ENCODE data around the gene C2CD4A. TPM values are rescaled to one million over a fixed set of nuclear protein-coding genes. Genes with fewer than 3 reads are reported as not detected.
A peak's percentile ranks its signal among the peaks of the same experiment; 100 is the strongest.

C2CD4A gene
- total and polyA plus RNA-seq, 2 donors from 2014 or later: 0.17 to 5.3 TPM

DNA sequence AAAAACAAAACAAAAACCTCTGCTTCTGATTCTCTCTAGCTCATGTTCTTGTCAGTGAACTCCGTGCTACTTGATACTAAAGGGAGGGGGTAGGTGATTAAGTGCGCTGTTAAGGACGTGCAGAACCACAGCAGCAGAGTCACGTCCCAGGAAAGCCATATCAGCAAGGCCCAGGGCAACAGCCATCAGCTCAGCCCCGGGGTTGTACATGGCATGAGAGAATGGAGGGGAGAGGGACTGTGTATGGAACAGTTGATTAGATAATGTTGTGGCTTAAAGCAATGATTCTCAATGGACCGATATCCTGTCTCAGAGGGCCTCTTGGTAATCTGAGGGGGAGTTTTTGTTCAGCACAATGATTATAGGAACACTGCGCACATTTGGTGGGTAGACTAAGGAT, 27.6 kb downstream of the C2CD4A start:
- intact Hi-C loops (cut with DNase I): loop anchor here (5.0 kb wide), 1 partner anchor 58 kb away; no protein-coding TSS in a partner anchor
- Histone ChIP-seq H3K27me3 (ENCODE audit: control insufficient read depth, insufficient read depth, low read length) (no peaks in the 10 kb centered on the region), H3K9me3 (ENCODE audit: control insufficient read depth in 2 of 3, insufficient read depth in 1 of 3, low read length in 3 of 3) (no peaks in the 10 kb centered on the region), H3K9ac (ENCODE audit: low read length in 3 of 3) (no peak overlapping the region), H3K4me3 (ENCODE audit: low read length in 3 of 3) (no peak overlapping the region), H3K27ac (ENCODE audit: low read depth in 2 of 2, low read length in 2 of 2) (no peak overlapping the region), H3K36me3 (ENCODE audit: control insufficient read depth in 2 of 3, insufficient read depth in 3 of 3, low read length in 3 of 3) (no peaks in the 10 kb centered on the region), H3K4me1 (ENCODE audit: control insufficient read depth in 2 of 3, insufficient read depth in 2 of 3, low read depth in 1 of 3, low read length in 3 of 3) (no peaks in the 10 kb centered on the region)
- TF ChIP-seq, protein P1, sequence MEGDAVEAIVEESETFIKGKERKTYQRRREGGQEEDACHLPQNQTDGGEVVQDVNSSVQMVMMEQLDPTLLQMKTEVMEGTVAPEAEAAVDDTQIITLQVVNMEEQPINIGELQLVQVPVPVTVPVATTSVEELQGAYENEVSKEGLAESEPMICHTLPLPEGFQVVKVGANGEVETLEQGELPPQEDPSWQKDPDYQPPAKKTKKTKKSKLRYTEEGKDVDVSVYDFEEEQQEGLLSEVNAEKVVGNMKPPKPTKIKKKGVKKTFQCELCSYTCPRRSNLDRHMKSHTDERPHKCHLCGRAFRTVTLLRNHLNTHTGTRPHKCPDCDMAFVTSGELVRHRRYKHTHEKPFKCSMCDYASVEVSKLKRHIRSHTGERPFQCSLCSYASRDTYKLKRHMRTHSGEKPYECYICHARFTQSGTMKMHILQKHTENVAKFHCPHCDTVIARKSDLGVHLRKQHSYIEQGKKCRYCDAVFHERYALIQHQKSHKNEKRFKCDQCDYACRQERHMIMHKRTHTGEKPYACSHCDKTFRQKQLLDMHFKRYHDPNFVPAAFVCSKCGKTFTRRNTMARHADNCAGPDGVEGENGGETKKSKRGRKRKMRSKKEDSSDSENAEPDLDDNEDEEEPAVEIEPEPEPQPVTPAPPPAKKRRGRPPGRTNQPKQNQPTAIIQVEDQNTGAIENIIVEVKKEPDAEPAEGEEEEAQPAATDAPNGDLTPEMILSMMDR (IDR thresholded peaks at IDR 0.05; ENCODE audit: borderline replicate concordance, extremely low read depth, insufficient read depth): no peak
- DNase-seq (peak in 3 of 5 donors; percentile 39 to 55 (median 40)), FAIRE-seq (no peak)

DNA sequence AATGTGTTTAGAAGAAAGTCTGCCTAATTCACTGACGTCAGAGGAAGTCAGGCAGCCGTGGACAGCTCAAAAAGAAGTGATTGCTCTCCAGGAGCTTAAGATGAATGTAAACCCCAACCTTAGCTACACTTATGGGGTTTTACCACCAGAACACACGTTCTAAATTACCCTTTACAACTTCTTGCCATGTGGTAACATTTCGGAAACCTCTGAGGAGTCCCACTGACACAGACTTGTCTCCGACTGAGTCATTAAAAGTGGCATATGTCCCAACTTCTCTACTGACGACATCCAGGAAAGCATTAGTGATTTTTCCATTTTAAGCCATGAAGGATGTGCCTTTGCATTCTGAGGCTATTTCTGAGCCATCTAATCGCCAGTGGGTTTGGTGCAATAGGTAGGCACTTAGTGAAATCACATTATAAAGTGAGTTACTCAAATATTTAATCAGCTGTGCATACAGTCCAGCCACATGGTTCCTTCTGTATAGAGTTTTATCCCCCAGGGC, 32.4 kb downstream of the C2CD4A start:
- Histone ChIP-seq H3K9ac (ENCODE audit: low read length in 3 of 3) (no peak overlapping the region), H3K9me3 (ENCODE audit: control insufficient read depth in 2 of 3, insufficient read depth in 1 of 3, low read length in 3 of 3) (no peaks in the 10 kb centered on the region), H3K27ac (ENCODE audit: low read depth in 2 of 2, low read length in 2 of 2) (no peak overlapping the region), H3K4me3 (ENCODE audit: low read length in 3 of 3) (no peak overlapping the region), H3K27me3 (ENCODE audit: control insufficient read depth, insufficient read depth, low read length) (no peaks in the 10 kb centered on the region), H3K4me1 (ENCODE audit: control insufficient read depth in 2 of 3, insufficient read depth in 2 of 3, low read depth in 1 of 3, low read length in 3 of 3) (no peaks in the 10 kb centered on the region), H3K36me3 (ENCODE audit: control insufficient read depth in 2 of 3, insufficient read depth in 3 of 3, low read length in 3 of 3) (no peaks in the 10 kb centered on the region)
- TF ChIP-seq, protein P1 (IDR thresholded peaks at IDR 0.05; ENCODE audit: borderline replicate concordance, extremely low read depth, insufficient read depth): no peak
- intact Hi-C loops (cut with DNase I): no loop called here
- FAIRE-seq: no peak
- DNase-seq: no peak

DNA sequence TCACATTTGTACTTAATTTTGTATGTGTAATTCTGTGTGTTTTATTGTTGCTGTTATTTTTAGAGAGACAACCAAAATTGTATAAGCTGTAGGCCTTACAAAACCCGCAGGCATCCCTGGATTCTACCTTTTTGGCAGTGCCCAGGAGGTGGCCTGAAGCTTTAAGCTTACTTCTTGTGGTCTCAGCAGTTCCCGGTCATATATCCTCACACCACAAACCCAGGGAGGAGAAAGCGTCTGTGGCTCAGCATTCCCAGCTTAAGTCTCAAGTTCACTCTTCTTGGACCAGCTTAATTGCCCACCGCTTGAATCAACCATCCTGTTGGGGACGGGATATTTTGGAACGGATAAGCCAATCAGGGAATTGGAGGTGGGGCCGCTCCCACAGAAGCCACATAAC, 36.7 kb downstream of the C2CD4A start:
- FAIRE-seq (no peak), DNase-seq (no peak)
- Histone ChIP-seq H3K4me1 (ENCODE audit: control insufficient read depth in 2 of 3, insufficient read depth in 2 of 3, low read depth in 1 of 3, low read length in 3 of 3) (peaks cover 0 to 5% (median 1%) of the 10 kb centered on the region in 3 donors), H3K9ac (ENCODE audit: low read length in 3 of 3) (no peak overlapping the region), H3K9me3 (ENCODE audit: control insufficient read depth in 2 of 3, insufficient read depth in 1 of 3, low read length in 3 of 3) (no peaks in the 10 kb centered on the region), H3K27me3 (ENCODE audit: control insufficient read depth, insufficient read depth, low read length) (no peaks in the 10 kb centered on the region), H3K27ac (ENCODE audit: low read depth in 2 of 2, low read length in 2 of 2) (no peak overlapping the region), H3K36me3 (ENCODE audit: control insufficient read depth in 2 of 3, insufficient read depth in 3 of 3, low read length in 3 of 3) (no peaks in the 10 kb centered on the region), H3K4me3 (ENCODE audit: low read length in 3 of 3) (no peak overlapping the region)
- intact Hi-C loops (cut with DNase I): no loop called here
- TF ChIP-seq, protein P1 (IDR thresholded peaks at IDR 0.05; ENCODE audit: borderline replicate concordance, extremely low read depth, insufficient read depth): no peak

DNA sequence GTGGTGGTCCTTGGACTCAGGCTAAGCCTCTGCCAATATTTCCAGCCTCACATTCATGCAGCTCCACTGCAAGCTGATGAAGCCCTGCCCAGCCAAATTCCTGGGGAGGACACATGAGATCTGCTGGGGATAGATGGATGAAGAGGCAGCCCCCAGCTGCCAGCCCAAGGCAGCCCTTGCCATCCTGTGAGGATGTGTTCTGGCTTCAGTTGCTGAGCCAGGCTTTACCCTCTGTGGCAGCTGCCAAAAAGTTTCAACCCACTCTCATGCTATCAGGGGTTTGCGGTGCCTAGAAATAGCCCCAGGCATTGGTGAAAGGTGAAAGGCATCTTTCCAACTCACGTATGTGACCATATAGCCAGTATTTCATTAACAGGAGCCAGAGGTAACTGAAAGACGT, 37.6 kb downstream of the C2CD4A start:
- FAIRE-seq: no peak
- DNase-seq: no peak
- Histone ChIP-seq H3K9me3 (ENCODE audit: control insufficient read depth in 2 of 3, insufficient read depth in 1 of 3, low read length in 3 of 3) (no peaks in the 10 kb centered on the region), H3K27me3 (ENCODE audit: control insufficient read depth, insufficient read depth, low read length) (no peaks in the 10 kb centered on the region), H3K4me3 (ENCODE audit: low read length in 3 of 3) (no peak overlapping the region), H3K36me3 (ENCODE audit: control insufficient read depth in 2 of 3, insufficient read depth in 3 of 3, low read length in 3 of 3) (no peaks in the 10 kb centered on the region), H3K4me1 (ENCODE audit: control insufficient read depth in 2 of 3, insufficient read depth in 2 of 3, low read depth in 1 of 3, low read length in 3 of 3) (peaks cover 0 to 5% (median 2%) of the 10 kb centered on the region in 3 donors), H3K27ac (ENCODE audit: low read depth in 2 of 2, low read length in 2 of 2) (no peak overlapping the region), H3K9ac (ENCODE audit: low read length in 3 of 3) (no peak overlapping the region)
- intact Hi-C loops (cut with DNase I): no loop called here
- TF ChIP-seq, protein P1 (IDR thresholded peaks at IDR 0.05; ENCODE audit: borderline replicate concordance, extremely low read depth, insufficient read depth): no peak
